Thoracic aorta endothelial cell (primary cell): ENCODE measurements around the gene OPRD1. TPM values are rescaled to one million over a fixed set of nuclear protein-coding genes. Genes with fewer than 3 reads are reported as not detected.

Source experiments
- small RNA-seq: library from RNA; depleted of rRNA; stranded (forward); fragments of <200 nt; gene quantifications from one replicate; pipeline ENCODE3, GENCODE V24; 2012
- total RNA-seq: library from RNA; depleted of rRNA; stranded (reverse); fragments of >200 nt; gene quantifications from 2 replicates; pipeline ENCODE4 v1.2.3, GENCODE V29; 2012

Gene OPRD1
- not detected in 2 replicates for total RNA-seq

GRCh38 chr1:28811766-28812668 is at the start of gene OPRD1:
OPRD1 (plus strand) TSS chr1:28812170; CDS start chr1:28812384, 214 bp downstream.

GRCh38 chr1:28914228-28915030 is 102.5 kb downstream of the OPRD1 start, which contains the start of gene EPB41:
EPB41 (plus strand) TSS chr1:28914569; CDS start chr1:28987438, 72,869 bp downstream.

Small RNA genes lying within 50 kb of the gene (small RNA-seq; reads per million reads assigned to genes)
- gene RF00019 = not detected

Other genes with a start within 250 kb of the OPRD1 start
- 0.53 and 1.4 TPM in 2 replicates for gene RAB42, start 219.9 kb upstream of the OPRD1 start, total RNA-seq
- gene TAF12, start 169.1 kb upstream of the OPRD1 start, total RNA-seq = 20.8 and 21.0 TPM in 2 replicates
- not detected in 2 replicates for gene RNU11, start 163.6 kb upstream of the OPRD1 start, total RNA-seq
- gene GMEB1, start 143.4 kb upstream of the OPRD1 start, total RNA-seq = 12.2 and 12.4 TPM in 2 replicates
- 101 and 120 TPM in 2 replicates for gene YTHDF2, start 75.2 kb upstream of the OPRD1 start, total RNA-seq
- gene EPB41, start 102.4 kb downstream of the OPRD1 start, total RNA-seq = 47.2 and 51.0 TPM in 2 replicates